ENCODE measurements around the gene GORASP2.

GRCh38 chr2:170973225-170973491, 44.1 kb downstream of the GORASP2 start:
- TF ChIP-seq REST (tag by site-specific recombination; IDR thresholded peaks at IDR 0.05) (no peak), YY1 (tag by site-specific recombination; IDR thresholded peaks at IDR 0.05) (no peak)
